T47D (cell line): ENCODE results near the gene FBXL7.

ENCODE experiments used
- DNase-seq, 2 experiments: peaks; one replicate each; pipeline versions ENCODE4 v3.0.0 to v3.0.0-alpha.2; 2011 to 2012; ENCODE audit warnings: low read depth in 1 of 2, low spot score in 1 of 2
- JUND ChIP-seq: IDR thresholded peaks from 2 replicates; pipeline ENCODE4 v1.6.1; 2012; ENCODE audit warnings: low read depth
- in situ Hi-C: cut with HindIII; loops from 2 replicates; pipeline ENCODE4 v1.10.0; 2016; ENCODE audit warnings: low sequenced_read_pairs, low pct_unique_long_range_greater_than_20kb

FBXL7 gene

GRCh38 chr5:15772131-15772530, 272.2 kb downstream of the FBXL7 start:
- in situ Hi-C loops = no loop called here
- DNase-seq = no peak
- TF ChIP-seq JUND = no peak

GRCh38 chr5:15774632-15775031, 274.7 kb downstream of the FBXL7 start:
- no peak for TF ChIP-seq JUND
- in situ Hi-C loops = no loop called here
- DNase-seq = no peak

- in situ Hi-C loops = no loop called here
- no peak for DNase-seq
- no peak for TF ChIP-seq JUND
Observed at GRCh38 chr5:15776346-15776745, 276.4 kb downstream of the FBXL7 start.

- DNase-seq = no peak
- in situ Hi-C loops = no loop called here
- TF ChIP-seq JUND = no peak
Observed at GRCh38 chr5:15783734-15784133, 283.8 kb downstream of the FBXL7 start.

- in situ Hi-C loops = no loop called here
- TF ChIP-seq JUND = no peak
- DNase-seq = no peak
Observed at GRCh38 chr5:15785531-15785981, 285.6 kb downstream of the FBXL7 start.

GRCh38 chr5:15786326-15786725, 286.3 kb downstream of the FBXL7 start:
- in situ Hi-C loops = no loop called here
- no peak for TF ChIP-seq JUND
- DNase-seq = no peak

GRCh38 chr5:15786884-15787283, 286.9 kb downstream of the FBXL7 start:
- no peak for DNase-seq
- no peak for TF ChIP-seq JUND
- in situ Hi-C loops = no loop called here

GRCh38 chr5:15787681-15788080, 287.7 kb downstream of the FBXL7 start:
- TF ChIP-seq JUND = no peak
- in situ Hi-C loops = no loop called here
- no peak for DNase-seq

- no peak for TF ChIP-seq JUND
- DNase-seq = no peak
- in situ Hi-C loops = no loop called here
Observed at GRCh38 chr5:15789642-15790041, 289.7 kb downstream of the FBXL7 start.

GRCh38 chr5:15790446-15791018, 290.6 kb downstream of the FBXL7 start:
- DNase-seq = no peak
- in situ Hi-C loops = no loop called here
- TF ChIP-seq JUND = no peak

- peak in 1 of 2 experiments; percentile 40 for DNase-seq
- no peak for TF ChIP-seq JUND
- in situ Hi-C loops = no loop called here
Observed at GRCh38 chr5:15791274-15791673, 291.3 kb downstream of the FBXL7 start.

GRCh38 chr5:15791859-15792258, 291.9 kb downstream of the FBXL7 start:
- in situ Hi-C loops = no loop called here
- no peak for DNase-seq
- no peak for TF ChIP-seq JUND

GRCh38 chr5:15794052-15794985, 294.3 kb downstream of the FBXL7 start:
- DNase-seq = no peak
- no peak for TF ChIP-seq JUND
- in situ Hi-C loops = no loop called here
